GM12878 (cell line): Measurements from ENCODE around the gene NHSL2. TPM values are rescaled to one million over a fixed set of nuclear protein-coding genes. Genes with fewer than 3 reads are reported as not detected.

Experiments used
- ATAC-seq: fragments of 200-7000 bp; cut with Tn5 transposase; 3 replicates; pipeline ENCODE4 v1.9.1; 2020; ENCODE audit warnings: mild to moderate bottlenecking, moderate library complexity
- BruUV-seq: library from RNA; stranded (reverse); fragments of 400-500 nt; replicated peaks from 2 replicates; lab custom pipeline; 2021; lab: Mats Ljungman, UMichigan
- CTCF ChIA-PET: fragments of 300-600 bp; sonication (Branson Sonifier 250); formaldehyde crosslinking; extraction: SDS; loops from one replicate; lab custom pipeline; 2021; ENCODE audit warnings: inconsistent platforms; lab: Yijun Ruan, JAX
- POLR2A ChIA-PET: fragments of 350-600 bp; formaldehyde crosslinking; extraction: SDS; loops from one replicate; lab custom pipeline; 2021; ENCODE audit warnings: inconsistent platforms; lab: Charles Lee
- RAD21 ChIA-PET: fragments of 300-600 bp; sonication (Branson Sonifier 250); formaldehyde crosslinking; loops from one replicate; lab custom pipeline; 2023; ENCODE audit warnings: antibody characterized with exemption; ENCODE audit not compliant: unreplicated experiment; lab: Charles Lee
- SMC1A ChIA-PET: fragments of 300-600 bp; sonication (Branson Sonifier 250); formaldehyde crosslinking; loops from one replicate; lab custom pipeline; 2023; ENCODE audit not compliant: unreplicated experiment, uncharacterized antibody; lab: Charles Lee
- DNase-seq: peaks from one replicate; pipeline ENCODE4 v3.0.0-alpha.2; 2011; ENCODE audit warnings: low read depth, low spot score
- FAIRE-seq: peaks from 3 replicates; lab custom pipeline; 2011; peaks lifted over from hg19 to GRCh38; lab: Jason Lieb, UNC
- H2AFZ ChIP-seq: 2 replicates; pipeline ENCODE4 v1.6.0; 2011; ENCODE audit warnings: low read depth, low read length, control low read depth; ENCODE audit not compliant: control insufficient read depth
- H3K27ac ChIP-seq: 2 replicates; pipeline ENCODE4 v1.5.1; 2011; ENCODE audit warnings: control low read depth; ENCODE audit not compliant: control insufficient read depth, insufficient read depth
- H3K27me3 ChIP-seq, 2 experiments: replicated peaks in 1 of 2; 2 replicates each; pipeline versions ENCODE4 v1.6.0 to v1.6.1; 2011; ENCODE audit warnings: low read length in 1 of 2; ENCODE audit not compliant: control insufficient read depth in 2 of 2, insufficient read depth in 2 of 2
- H3K36me3 ChIP-seq, 2 experiments: 2 replicates each; pipeline ENCODE4 v1.5.1; 2011; ENCODE audit warnings: low read length in 1 of 2; ENCODE audit not compliant: control insufficient read depth in 2 of 2, insufficient read depth in 2 of 2
- H3K4me1 ChIP-seq: 2 replicates; pipeline ENCODE4 v1.6.1; 2011; ENCODE audit warnings: mild to moderate bottlenecking, low read length, moderate library complexity, mixed read lengths; ENCODE audit not compliant: control insufficient read depth, insufficient read depth
- H3K4me2 ChIP-seq: 2 replicates; pipeline ENCODE4 v1.6.0; 2011; ENCODE audit warnings: control low read depth; ENCODE audit not compliant: control insufficient read depth, insufficient read depth
- H3K4me3 ChIP-seq: fragments of 200-600 bp; sonication (generic); 2 replicates; pipeline ENCODE4 v1.5.1; 2016
- H3K79me2 ChIP-seq: 2 replicates; pipeline ENCODE4 v1.6.0; 2011; ENCODE audit warnings: low read length; ENCODE audit not compliant: control insufficient read depth, insufficient read depth
- H3K9ac ChIP-seq: 2 replicates; pipeline ENCODE4 v1.8.0; 2011; ENCODE audit warnings: low read length, control low read depth, mixed read lengths; ENCODE audit not compliant: control insufficient read depth, insufficient read depth
- H3K9me3 ChIP-seq: replicated peaks from 3 replicates; pipeline ENCODE4 v1.5.1; 2011; ENCODE audit warnings: mild to moderate bottlenecking, low read length; ENCODE audit not compliant: control insufficient read depth, insufficient read depth
- H4K20me1 ChIP-seq: 2 replicates; pipeline ENCODE4 v1.6.0; 2011; ENCODE audit not compliant: control insufficient read depth, insufficient read depth
- EGR1 ChIP-seq, 2 experiments: IDR thresholded peaks; 1 replicate in 1 of 2; 2 replicates in 1 of 2; pipeline ENCODE4 v1.6.1; 2011 to 2012; ENCODE audit warnings: low read depth in 2 of 2, low read length in 2 of 2, borderline replicate concordance in 1 of 2, mild to moderate bottlenecking in 1 of 2, moderate library complexity in 1 of 2
- ESRRA ChIP-seq: IDR thresholded peaks from 2 replicates; pipeline ENCODE4 v1.6.1; 2012; ENCODE audit warnings: mild to moderate bottlenecking, low read length, improper control_type of control experiment
- GABPA ChIP-seq: IDR thresholded peaks from 2 replicates; pipeline ENCODE4 v1.6.1; 2014; ENCODE audit warnings: antibody characterized with exemption, low read depth, mild to moderate bottlenecking, inconsistent platforms
- HSF1 ChIP-seq: fragments of 150-350 bp; IDR thresholded peaks from 2 replicates; pipeline ENCODE4 v1.6.1; 2014; ENCODE audit warnings: mild to moderate bottlenecking, low read depth, low read length
- PAX8 ChIP-seq: fragments of 450-650 bp; IDR thresholded peaks from 2 replicates; pipeline ENCODE4 v1.6.1; 2017; ENCODE audit warnings: mild to moderate bottlenecking, moderate library complexity
- PML ChIP-seq: IDR thresholded peaks from 2 replicates; pipeline ENCODE4 v1.6.1; 2012; ENCODE audit warnings: low read length, inconsistent platforms
- POLR2AphosphoS2 ChIP-seq: IDR thresholded peaks from 2 replicates; pipeline ENCODE4 v1.6.1; 2011; ENCODE audit warnings: low read depth, mild to moderate bottlenecking, low read length, improper control_type of control experiment, moderate library complexity
- RCOR1 ChIP-seq: conservative IDR thresholded peaks from 2 replicates; pipeline ENCODE4 v1.6.1; 2012; ENCODE audit warnings: low read depth, low read length, improper control_type of control experiment
- RELA ChIP-seq: fragments of 450-650 bp; IDR thresholded peaks from 2 replicates; pipeline ENCODE4 v1.8.0; 2014; ENCODE audit warnings: borderline replicate concordance; ENCODE audit not compliant: partially characterized antibody
- RUNX3 ChIP-seq: IDR thresholded peaks from 2 replicates; pipeline ENCODE4 v1.6.1; 2012; ENCODE audit warnings: low read length, inconsistent platforms
- USF1 ChIP-seq: IDR thresholded peaks from 2 replicates; pipeline ENCODE4 v1.6.1; 2011; ENCODE audit warnings: borderline replicate concordance, low read depth, mild to moderate bottlenecking, moderate library complexity, mixed read lengths, low read length; ENCODE audit not compliant: insufficient read depth; ENCODE audit errors: extremely low read length
- ZNF24 ChIP-seq: fragments of 450-650 bp; IDR thresholded peaks from 2 replicates; pipeline ENCODE4 v1.6.1; 2017; ENCODE audit warnings: antibody characterized with exemption, mild to moderate bottlenecking
- WGBS: methylation state at CpG from one replicate; pipeline ENCODE4 v1.1.6; 2016; ENCODE audit warnings: low lambda C conversion rate; ENCODE audit not compliant: insufficient replicate concordance, insufficient coverage; ENCODE audit errors: missing lambda C conversion rate; 5-methylcytosine and 5-hydroxymethylcytosine counted together
- in situ Hi-C: fragments of 300-500 bp; cut with MboI; formaldehyde crosslinking; loops from 9 replicates; pipeline ENCODE4 v1.14.3; 2018; ENCODE audit warnings: mixed read lengths
- intact Hi-C: fragments of 100-400 bp; cut with micrococcal nuclease; formaldehyde crosslinking; loops from one replicate; pipeline ENCODE4 v1.14.2; 2022; ENCODE audit not compliant: unreplicated experiment
- polyA plus RNA-seq, 11 experiments: library from polyadenylated mRNA; depleted of rRNA in 4 of 11; unstranded in 6 of 11; stranded (reverse) in 5 of 11; fragments of >200 nt; fragmentation: Nextera tagmentation in 4 of 11; fragmentation: Illumina TruSeq in 1 of 11; extraction: Ambion mirVana in 4 of 11; extraction: Trizol in 1 of 11; gene quantifications; 1 replicate in 1 of 11; 2 replicates in 10 of 11; pipeline versions ENCODE4 v1.2.1 to v1.2.3, GENCODE V29; 2011 to 2016; ENCODE audit warnings: inconsistent platforms in 2 of 11, missing spikeins in 2 of 11, low read depth in 1 of 11
- total RNA-seq, 4 experiments: library from RNA; depleted of rRNA in 3 of 4; stranded (reverse); fragments of >200 nt in 3 of 4; fragmentation: Illumina TruSeq in 1 of 4; extraction: Trizol in 1 of 4; gene quantifications; 2 replicates each; pipeline versions ENCODE4 v1.2.1 to v1.2.3, GENCODE V29; 2013 to 2021
- TF ChIP-seq, protein P1 (sequence below): fragments of 450-650 bp; IDR thresholded peaks from 2 replicates; pipeline ENCODE4 v1.6.1; 2016; ENCODE audit warnings: mild to moderate bottlenecking

The NHSL2 gene
- total and polyA plus RNA-seq, 10 of the 15 experiments (the other 5 are each of a cell fraction or from before 2014, with no cell fraction given): 0.05 to 0.53 (median 0.07) TPM; not detected in 2

- TF ChIP-seq EGR1 (IDR thresholded peaks at IDR 0.05; ENCODE audit: borderline replicate concordance in 1 of 2, low read depth in 2 of 2, low read length in 2 of 2): no peak
- no peak for TF ChIP-seq USF1
- TF ChIP-seq, all 136 proteins: peak for 0
Observed at GRCh38 chrX:72015383-72015782, 104.7 kb downstream of the NHSL2 start (continued).

DNA sequence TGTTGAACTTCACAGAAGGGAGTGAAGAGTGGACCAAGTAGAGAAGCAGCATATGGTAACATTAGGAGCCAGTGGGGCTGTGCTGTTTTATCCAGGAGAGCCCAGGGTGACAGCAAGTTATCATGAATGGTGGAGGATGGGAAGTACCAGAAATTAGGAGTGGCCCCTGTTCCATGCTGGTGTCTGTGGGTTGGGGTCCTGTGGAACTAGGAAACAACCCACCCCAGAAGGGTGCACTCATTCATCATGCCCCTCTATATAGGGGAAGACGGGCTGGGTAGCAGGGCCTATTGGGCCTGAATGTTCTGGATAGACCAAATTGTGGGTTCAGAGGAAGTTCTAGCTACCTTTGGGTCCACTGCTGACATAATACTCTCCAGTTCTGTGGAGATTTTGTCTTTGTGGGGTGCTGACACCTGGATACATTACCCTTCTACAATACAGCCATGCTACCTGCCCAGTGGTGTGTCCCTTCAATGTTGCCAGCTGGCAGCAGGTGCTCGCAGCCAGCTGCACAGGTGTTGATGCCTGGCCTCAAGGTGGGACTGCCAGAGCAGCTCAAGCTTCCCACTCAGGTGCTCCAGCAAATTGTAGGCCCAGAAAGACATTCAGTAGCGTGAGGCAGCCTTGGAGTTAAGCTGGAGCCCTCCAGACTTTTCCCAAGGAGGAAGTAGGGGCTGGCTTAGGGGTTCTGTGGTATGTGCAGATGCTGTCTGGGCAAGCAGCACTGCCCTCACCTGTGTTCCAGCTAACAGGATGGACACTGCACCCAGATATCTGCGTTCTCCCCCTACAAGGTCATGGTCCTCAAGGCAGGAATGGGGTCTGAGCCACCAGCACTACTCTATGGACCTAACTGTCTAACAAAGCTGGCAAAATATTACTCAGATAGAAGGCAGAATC, 106.5 kb downstream of the NHSL2 start:
- WGBS: 20% methylated on average over 4 of the region's 4 CpGs

More for the DNA sequence above, 106.5 kb downstream of the NHSL2 start:
- no TSS peak for BruUV-seq
- DNase-seq (no peak), ATAC-seq (no peak), FAIRE-seq (no peak)
- Histone ChIP-seq H3K27ac (no peak overlapping the region), H3K4me2 (no peak overlapping the region), H3K9ac (no peak overlapping the region), H3K4me1 (peaks cover 9% of the 10 kb centered on the region), H3K4me3 (no peak overlapping the region), H3K9me3 (no peaks in the 10 kb centered on the region), H3K27me3 (no peaks in the 10 kb centered on the region), H4K20me1 (no peaks in the 10 kb centered on the region), H2AFZ (no peak overlapping the region), H3K79me2 (no peaks in the 10 kb centered on the region), H3K36me3 (no peaks in the 10 kb centered on the region)
- SMC1A ChIA-PET: interaction anchor here (1.6 to 1.7 kb wide), 2 partner anchors 18 to 110 kb away, joined by 4 to 7 read pairs; no protein-coding TSS in a partner anchor
- RAD21 ChIA-PET: interaction anchor here (5.9 kb wide), 1 partner anchor 109 kb away, joined by 43 read pairs; no protein-coding TSS in a partner anchor
- CTCF ChIA-PET: interaction anchor here (1.0 to 8.0 kb wide), 3 partner anchors 25 to 108 kb away, joined by 3 to 81 read pairs (median 4); no protein-coding TSS in a partner anchor
- in situ Hi-C loops (no loop called here), intact Hi-C loops (no loop called here)
- POLR2A ChIA-PET: interaction anchor here (0.9 kb wide), 1 partner anchor 84 kb away, joined by 3 read pairs; no protein-coding TSS in a partner anchor
- TF ChIP-seq ZNF24: no peak
- TF ChIP-seq, protein P1, sequence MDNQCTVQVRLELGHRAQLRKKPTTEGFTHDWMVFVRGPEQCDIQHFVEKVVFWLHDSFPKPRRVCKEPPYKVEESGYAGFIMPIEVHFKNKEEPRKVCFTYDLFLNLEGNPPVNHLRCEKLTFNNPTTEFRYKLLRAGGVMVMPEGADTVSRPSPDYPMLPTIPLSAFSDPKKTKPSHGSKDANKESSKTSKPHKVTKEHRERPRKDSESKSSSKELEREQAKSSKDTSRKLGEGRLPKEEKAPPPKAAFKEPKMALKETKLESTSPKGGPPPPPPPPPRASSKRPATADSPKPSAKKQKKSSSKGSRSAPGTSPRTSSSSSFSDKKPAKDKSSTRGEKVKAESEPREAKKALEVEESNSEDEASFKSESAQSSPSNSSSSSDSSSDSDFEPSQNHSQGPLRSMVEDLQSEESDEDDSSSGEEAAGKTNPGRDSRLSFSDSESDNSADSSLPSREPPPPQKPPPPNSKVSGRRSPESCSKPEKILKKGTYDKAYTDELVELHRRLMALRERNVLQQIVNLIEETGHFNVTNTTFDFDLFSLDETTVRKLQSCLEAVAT: no peak
- no peak for TF ChIP-seq PAX8
- TF ChIP-seq RCOR1: no peak
- TF ChIP-seq HSF1: no peak
- TF ChIP-seq ESRRA: no peak
- no peak for TF ChIP-seq GABPA
- no peak for TF ChIP-seq RELA
- no peak for TF ChIP-seq RUNX3
- no peak for TF ChIP-seq PML
- no peak for TF ChIP-seq POLR2AphosphoS2
